SK-N-SH treated with all-trans-retinoic acid at 6 μM for 48 hours (cell line): ENCODE measurements around the gene CDON.

Experiments used
- ATAC-seq: fragments of 200-7000 bp; cut with Tn5 transposase; 3 replicates; pipeline ENCODE4 v1.9.1; 2020; ENCODE audit warnings: mild to moderate bottlenecking, moderate library complexity
- ARNTL ChIP-seq: fragments of 450-650 bp; formaldehyde crosslinking; IDR thresholded peaks from 2 replicates; pipeline ENCODE4 v1.5.0; 2020; ENCODE audit warnings: low read depth, mild to moderate bottlenecking, moderate library complexity, borderline replicate concordance
- BACH2 ChIP-seq: fragments of 250-450 bp; sonication (Bioruptor Pico); IDR thresholded peaks from 2 replicates; pipeline ENCODE4 v1.9.0; 2021; ENCODE audit warnings: mild to moderate bottlenecking, borderline replicate concordance
- CSDC2 ChIP-seq: fragments of 250-450 bp; sonication (Bioruptor Pico); IDR thresholded peaks from 2 replicates; pipeline ENCODE4 v1.5.0; 2020; ENCODE audit warnings: mild to moderate bottlenecking, moderate library complexity
- ESRRG ChIP-seq: fragments of 250-450 bp; sonication (Bioruptor Pico); IDR thresholded peaks from 2 replicates; pipeline ENCODE4 v1.6.1; 2021; ENCODE audit warnings: mild to moderate bottlenecking
- GLIS3 ChIP-seq: fragments of 250-450 bp; sonication (Bioruptor Pico); IDR thresholded peaks from 2 replicates; pipeline ENCODE4 v1.5.0; 2020; ENCODE audit warnings: mild to moderate bottlenecking, moderate library complexity
- ISL1 ChIP-seq: fragments of 250-450 bp; sonication (Bioruptor Pico); IDR thresholded peaks from 2 replicates; pipeline ENCODE4 v2.1.2; 2022; ENCODE audit warnings: mild to moderate bottlenecking, moderate library complexity
- PPARA ChIP-seq: fragments of 250-450 bp; sonication (Bioruptor Pico); IDR thresholded peaks from 2 replicates; pipeline ENCODE4 v1.5.0; 2020; ENCODE audit warnings: mild to moderate bottlenecking, borderline replicate concordance
- SNAI2 ChIP-seq: fragments of 250-450 bp; sonication (Bioruptor Pico); IDR thresholded peaks from 2 replicates; pipeline ENCODE4 v1.5.0; 2020; ENCODE audit warnings: mild to moderate bottlenecking, moderate library complexity
- TCF4 ChIP-seq: fragments of 250-450 bp; sonication (Bioruptor Pico); IDR thresholded peaks from 2 replicates; pipeline ENCODE4 v1.8.0; 2021; ENCODE audit warnings: mild to moderate bottlenecking, moderate library complexity, borderline replicate concordance
- TOX ChIP-seq: fragments of 250-450 bp; sonication (Bioruptor Pico); IDR thresholded peaks from 2 replicates; pipeline ENCODE4 v1.8.0; 2021; ENCODE audit warnings: mild to moderate bottlenecking, moderate library complexity, borderline replicate concordance
- ZC3H10 ChIP-seq: fragments of 250-450 bp; sonication (Bioruptor Pico); IDR thresholded peaks from 2 replicates; pipeline ENCODE4 v1.5.1; 2021; ENCODE audit warnings: mild to moderate bottlenecking, moderate library complexity
- ZFP3 ChIP-seq: fragments of 250-450 bp; sonication (Bioruptor Pico); IDR thresholded peaks from 2 replicates; pipeline ENCODE4 v1.5.0; 2020; ENCODE audit warnings: mild to moderate bottlenecking, moderate library complexity
- ZFP30 ChIP-seq: fragments of 450-650 bp; formaldehyde crosslinking; IDR thresholded peaks from 2 replicates; pipeline ENCODE4 v1.5.0; 2022; ENCODE audit warnings: mild to moderate bottlenecking, moderate library complexity
- ZNF565 ChIP-seq: fragments of 450-650 bp; formaldehyde crosslinking; conservative IDR thresholded peaks from 2 replicates; pipeline ENCODE4 v1.5.0; 2020; ENCODE audit warnings: low read depth, mild to moderate bottlenecking, moderate library complexity
- ZNF70 ChIP-seq: fragments of 450-650 bp; formaldehyde crosslinking; IDR thresholded peaks from 2 replicates; pipeline ENCODE4 v1.5.0; 2020; ENCODE audit warnings: mild to moderate bottlenecking, moderate library complexity
- ZNF8 ChIP-seq: fragments of 450-650 bp; formaldehyde crosslinking; IDR thresholded peaks from 2 replicates; pipeline ENCODE4 v1.5.0; 2020; ENCODE audit warnings: mild to moderate bottlenecking, moderate library complexity
- TF ChIP-seq, protein P1 (sequence below): fragments of 250-450 bp; sonication (Bioruptor Pico); IDR thresholded peaks from 2 replicates; pipeline ENCODE4 v1.5.1; 2021; ENCODE audit warnings: mild to moderate bottlenecking, moderate library complexity
- TF ChIP-seq, protein P2 (sequence below): fragments of 250-450 bp; sonication (Bioruptor Pico); IDR thresholded peaks from 2 replicates; pipeline ENCODE4 v1.5.1; 2020; ENCODE audit warnings: low read depth, mild to moderate bottlenecking, moderate library complexity
- TF ChIP-seq, protein P3 (sequence below): fragments of 250-450 bp; sonication (Bioruptor Pico); IDR thresholded peaks from 2 replicates; pipeline ENCODE4 v1.8.0; 2020; ENCODE audit warnings: mild to moderate bottlenecking, moderate library complexity, borderline replicate concordance
- TF ChIP-seq, protein P4 (sequence below): fragments of 250-450 bp; sonication (Bioruptor Pico); IDR thresholded peaks from 2 replicates; pipeline ENCODE4 v1.8.0; 2021; ENCODE audit warnings: low read depth, mild to moderate bottlenecking, moderate library complexity, borderline replicate concordance
- TF ChIP-seq, protein P5 (sequence below): fragments of 250-450 bp; sonication (Bioruptor Pico); IDR thresholded peaks from 2 replicates; pipeline ENCODE4 v1.5.0; 2020; ENCODE audit warnings: mild to moderate bottlenecking, moderate library complexity

The CDON gene

DNA sequence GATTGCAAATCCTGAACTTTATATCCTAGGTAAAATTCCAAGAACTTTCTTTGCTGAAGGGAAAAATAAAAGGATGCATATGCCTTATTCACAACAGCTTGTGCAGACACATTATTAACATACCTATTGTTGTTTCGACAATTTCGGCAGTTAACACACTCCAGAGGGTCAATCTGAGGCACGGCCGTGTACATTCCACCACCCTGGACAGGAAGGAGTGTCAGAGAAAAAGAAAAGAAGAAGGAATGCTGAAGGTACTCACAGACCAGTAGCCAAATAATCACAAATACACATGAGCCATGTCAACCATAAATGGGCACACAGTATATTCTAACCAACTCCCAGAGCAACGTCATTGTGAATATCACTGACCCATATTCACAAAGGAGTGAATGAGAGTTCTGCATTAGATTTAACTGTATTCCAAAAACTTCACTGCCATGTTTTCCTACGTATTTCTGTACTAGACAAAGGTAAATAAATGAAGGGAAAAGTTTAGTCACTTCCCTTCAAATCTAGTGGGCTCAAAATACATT lies 84.4 kb downstream of the CDON start:
- no peak for ATAC-seq
- TF ChIP-seq GLIS3 (no peak), ISL1 (CRISPR knock-in tag) (no peak), ESRRG (no peak), ZC3H10 (CRISPR knock-in tag) (no peak), ARNTL (CRISPR knock-in tag) (no peak), TOX (no peak)
- TF ChIP-seq, protein P1, sequence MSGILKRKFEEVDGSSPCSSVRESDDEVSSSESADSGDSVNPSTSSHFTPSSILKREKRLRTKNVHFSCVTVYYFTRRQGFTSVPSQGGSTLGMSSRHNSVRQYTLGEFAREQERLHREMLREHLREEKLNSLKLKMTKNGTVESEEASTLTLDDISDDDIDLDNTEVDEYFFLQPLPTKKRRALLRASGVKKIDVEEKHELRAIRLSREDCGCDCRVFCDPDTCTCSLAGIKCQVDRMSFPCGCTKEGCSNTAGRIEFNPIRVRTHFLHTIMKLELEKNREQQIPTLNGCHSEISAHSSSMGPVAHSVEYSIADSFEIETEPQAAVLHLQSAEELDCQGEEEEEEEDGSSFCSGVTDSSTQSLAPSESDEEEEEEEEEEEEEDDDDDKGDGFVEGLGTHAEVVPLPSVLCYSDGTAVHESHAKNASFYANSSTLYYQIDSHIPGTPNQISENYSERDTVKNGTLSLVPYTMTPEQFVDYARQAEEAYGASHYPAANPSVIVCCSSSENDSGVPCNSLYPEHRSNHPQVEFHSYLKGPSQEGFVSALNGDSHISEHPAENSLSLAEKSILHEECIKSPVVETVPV, result no peak
- TF ChIP-seq, all 23 proteins: peak for 0

DNA sequence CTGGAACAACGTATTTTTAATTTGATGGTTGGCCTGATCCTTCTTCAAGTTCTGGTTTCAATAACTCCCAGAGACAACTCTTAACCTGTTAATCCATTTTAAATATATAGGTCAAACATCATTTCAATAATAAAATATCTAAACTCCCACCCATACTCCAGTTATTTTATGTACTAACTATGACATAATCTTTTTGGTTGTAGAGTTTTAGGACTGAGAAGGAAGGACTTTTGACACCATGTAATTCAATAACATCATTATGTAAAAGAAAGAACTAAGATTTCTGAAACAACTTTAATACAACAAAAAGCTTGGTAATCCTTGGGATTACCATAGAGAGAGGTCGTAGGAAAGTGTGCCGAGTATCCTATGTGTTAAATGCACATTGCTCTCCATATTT lies 85.3 kb downstream of the CDON start:
- no peak for ATAC-seq
- TF ChIP-seq GLIS3 (no peak), ISL1 (CRISPR knock-in tag) (no peak), ZNF70 (CRISPR knock-in tag) (no peak), PPARA (CRISPR knock-in tag) (no peak), ZNF8 (CRISPR knock-in tag) (no peak)

DNA sequence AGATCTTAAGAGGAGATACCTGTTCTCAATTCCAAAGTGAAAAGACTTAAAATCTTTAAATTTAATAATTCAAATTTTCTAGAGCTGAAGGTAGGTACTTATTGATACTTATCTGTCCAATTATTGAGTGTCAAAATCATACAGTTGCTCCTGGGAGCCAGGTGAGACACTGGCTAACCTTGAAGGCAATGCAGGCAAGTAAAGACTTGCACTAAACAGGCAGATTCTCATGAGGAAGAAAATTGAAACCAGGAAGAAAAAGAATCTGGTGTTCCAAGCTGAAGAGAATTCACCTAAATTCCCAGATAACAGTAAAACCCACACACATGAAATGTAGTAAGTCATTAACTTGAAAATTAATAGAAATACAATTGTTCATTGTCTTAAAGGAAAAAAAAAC lies 86.5 kb downstream of the CDON start:
- TF ChIP-seq ARNTL (CRISPR knock-in tag), result no peak
- no peak for TF ChIP-seq TCF4
- TF ChIP-seq ISL1 (CRISPR knock-in tag), result no peak
- no peak for TF ChIP-seq SNAI2 (CRISPR knock-in tag)
- no peak for TF ChIP-seq ZC3H10 (CRISPR knock-in tag)
- TF ChIP-seq BACH2 (CRISPR knock-in tag), result no peak
- TF ChIP-seq, protein P2, sequence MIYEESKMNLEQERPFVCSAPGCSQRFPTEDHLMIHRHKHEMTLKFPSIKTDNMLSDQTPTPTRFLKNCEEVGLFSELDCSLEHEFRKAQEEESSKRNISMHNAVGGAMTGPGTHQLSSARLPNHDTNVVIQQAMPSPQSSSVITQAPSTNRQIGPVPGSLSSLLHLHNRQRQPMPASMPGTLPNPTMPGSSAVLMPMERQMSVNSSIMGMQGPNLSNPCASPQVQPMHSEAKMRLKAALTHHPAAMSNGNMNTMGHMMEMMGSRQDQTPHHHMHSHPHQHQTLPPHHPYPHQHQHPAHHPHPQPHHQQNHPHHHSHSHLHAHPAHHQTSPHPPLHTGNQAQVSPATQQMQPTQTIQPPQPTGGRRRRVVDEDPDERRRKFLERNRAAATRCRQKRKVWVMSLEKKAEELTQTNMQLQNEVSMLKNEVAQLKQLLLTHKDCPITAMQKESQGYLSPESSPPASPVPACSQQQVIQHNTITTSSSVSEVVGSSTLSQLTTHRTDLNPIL, result no peak
- no peak for TF ChIP-seq PPARA (CRISPR knock-in tag)
- no peak for TF ChIP-seq ZFP3 (CRISPR knock-in tag)
- TF ChIP-seq, protein P3, sequence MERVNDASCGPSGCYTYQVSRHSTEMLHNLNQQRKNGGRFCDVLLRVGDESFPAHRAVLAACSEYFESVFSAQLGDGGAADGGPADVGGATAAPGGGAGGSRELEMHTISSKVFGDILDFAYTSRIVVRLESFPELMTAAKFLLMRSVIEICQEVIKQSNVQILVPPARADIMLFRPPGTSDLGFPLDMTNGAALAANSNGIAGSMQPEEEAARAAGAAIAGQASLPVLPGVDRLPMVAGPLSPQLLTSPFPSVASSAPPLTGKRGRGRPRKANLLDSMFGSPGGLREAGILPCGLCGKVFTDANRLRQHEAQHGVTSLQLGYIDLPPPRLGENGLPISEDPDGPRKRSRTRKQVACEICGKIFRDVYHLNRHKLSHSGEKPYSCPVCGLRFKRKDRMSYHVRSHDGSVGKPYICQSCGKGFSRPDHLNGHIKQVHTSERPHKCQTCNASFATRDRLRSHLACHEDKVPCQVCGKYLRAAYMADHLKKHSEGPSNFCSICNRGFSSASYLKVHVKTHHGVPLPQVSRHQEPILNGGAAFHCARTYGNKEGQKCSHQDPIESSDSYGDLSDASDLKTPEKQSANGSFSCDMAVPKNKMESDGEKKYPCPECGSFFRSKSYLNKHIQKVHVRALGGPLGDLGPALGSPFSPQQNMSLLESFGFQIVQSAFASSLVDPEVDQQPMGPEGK (CRISPR knock-in tag), result no peak
- TF ChIP-seq ZNF70 (CRISPR knock-in tag), result no peak
- no peak for TF ChIP-seq ZFP30 (CRISPR knock-in tag)
- no peak for TF ChIP-seq ZNF8 (CRISPR knock-in tag)
- TF ChIP-seq, protein P4, sequence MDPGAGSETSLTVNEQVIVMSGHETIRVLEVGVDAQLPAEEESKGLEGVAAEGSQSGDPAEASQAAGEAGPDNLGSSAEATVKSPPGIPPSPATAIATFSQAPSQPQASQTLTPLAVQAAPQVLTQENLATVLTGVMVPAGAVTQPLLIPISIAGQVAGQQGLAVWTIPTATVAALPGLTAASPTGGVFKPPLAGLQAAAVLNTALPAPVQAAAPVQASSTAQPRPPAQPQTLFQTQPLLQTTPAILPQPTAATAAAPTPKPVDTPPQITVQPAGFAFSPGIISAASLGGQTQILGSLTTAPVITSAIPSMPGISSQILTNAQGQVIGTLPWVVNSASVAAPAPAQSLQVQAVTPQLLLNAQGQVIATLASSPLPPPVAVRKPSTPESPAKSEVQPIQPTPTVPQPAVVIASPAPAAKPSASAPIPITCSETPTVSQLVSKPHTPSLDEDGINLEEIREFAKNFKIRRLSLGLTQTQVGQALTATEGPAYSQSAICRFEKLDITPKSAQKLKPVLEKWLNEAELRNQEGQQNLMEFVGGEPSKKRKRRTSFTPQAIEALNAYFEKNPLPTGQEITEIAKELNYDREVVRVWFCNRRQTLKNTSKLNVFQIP (CRISPR knock-in tag), result no peak
- no peak for ATAC-seq

DNA sequence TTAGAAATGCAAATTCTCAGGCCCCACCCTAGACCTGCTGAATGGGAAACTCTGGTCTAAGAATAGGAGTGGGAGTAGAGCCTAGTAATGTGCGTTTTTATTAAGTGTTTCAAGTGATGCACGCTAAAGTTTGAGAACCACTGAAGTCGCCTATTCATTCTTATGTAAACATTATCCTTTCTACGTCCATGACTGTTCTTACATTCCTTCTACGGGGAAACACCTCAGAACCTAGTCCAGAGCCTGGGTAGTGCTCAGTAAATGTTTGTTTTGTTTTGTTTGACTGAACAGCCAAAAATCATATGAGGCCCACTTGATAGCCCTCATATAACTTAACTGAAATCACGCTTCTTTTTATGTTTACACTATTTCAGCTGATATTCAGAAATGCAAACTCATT lies 87.0 kb downstream of the CDON start:
- no peak for ATAC-seq
- TF ChIP-seq SNAI2 (CRISPR knock-in tag), result no peak
- TF ChIP-seq, all 23 proteins: peak for 0

DNA sequence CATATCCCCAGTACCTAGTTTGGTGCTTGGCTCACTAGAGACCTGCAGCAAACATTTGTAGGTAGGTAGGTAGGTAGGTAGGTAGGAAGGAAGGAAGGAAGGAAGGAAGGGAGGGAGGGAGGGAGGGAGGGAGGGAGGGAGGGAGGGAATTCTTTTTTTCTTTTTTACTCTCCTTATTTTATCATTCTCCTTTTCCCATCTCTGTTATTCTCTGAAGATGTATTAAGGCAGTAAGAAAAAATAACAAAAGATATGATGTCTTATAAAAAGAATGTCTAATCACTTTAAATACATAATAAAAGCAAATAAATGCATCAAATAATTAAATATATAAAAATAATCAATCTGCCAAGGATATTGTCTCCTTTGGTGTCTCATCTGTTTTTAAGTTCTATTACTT lies 88.4 kb downstream of the CDON start:
- no peak for ATAC-seq
- TF ChIP-seq, protein P2, result no peak
- TF ChIP-seq ZNF70 (CRISPR knock-in tag), result no peak
- TF ChIP-seq ZNF565, result no peak
- TF ChIP-seq, protein P5, sequence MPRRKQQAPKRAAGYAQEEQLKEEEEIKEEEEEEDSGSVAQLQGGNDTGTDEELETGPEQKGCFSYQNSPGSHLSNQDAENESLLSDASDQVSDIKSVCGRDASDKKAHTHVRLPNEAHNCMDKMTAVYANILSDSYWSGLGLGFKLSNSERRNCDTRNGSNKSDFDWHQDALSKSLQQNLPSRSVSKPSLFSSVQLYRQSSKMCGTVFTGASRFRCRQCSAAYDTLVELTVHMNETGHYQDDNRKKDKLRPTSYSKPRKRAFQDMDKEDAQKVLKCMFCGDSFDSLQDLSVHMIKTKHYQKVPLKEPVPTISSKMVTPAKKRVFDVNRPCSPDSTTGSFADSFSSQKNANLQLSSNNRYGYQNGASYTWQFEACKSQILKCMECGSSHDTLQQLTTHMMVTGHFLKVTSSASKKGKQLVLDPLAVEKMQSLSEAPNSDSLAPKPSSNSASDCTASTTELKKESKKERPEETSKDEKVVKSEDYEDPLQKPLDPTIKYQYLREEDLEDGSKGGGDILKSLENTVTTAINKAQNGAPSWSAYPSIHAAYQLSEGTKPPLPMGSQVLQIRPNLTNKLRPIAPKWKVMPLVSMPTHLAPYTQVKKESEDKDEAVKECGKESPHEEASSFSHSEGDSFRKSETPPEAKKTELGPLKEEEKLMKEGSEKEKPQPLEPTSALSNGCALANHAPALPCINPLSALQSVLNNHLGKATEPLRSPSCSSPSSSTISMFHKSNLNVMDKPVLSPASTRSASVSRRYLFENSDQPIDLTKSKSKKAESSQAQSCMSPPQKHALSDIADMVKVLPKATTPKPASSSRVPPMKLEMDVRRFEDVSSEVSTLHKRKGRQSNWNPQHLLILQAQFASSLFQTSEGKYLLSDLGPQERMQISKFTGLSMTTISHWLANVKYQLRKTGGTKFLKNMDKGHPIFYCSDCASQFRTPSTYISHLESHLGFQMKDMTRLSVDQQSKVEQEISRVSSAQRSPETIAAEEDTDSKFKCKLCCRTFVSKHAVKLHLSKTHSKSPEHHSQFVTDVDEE (CRISPR knock-in tag), result no peak
- no peak for TF ChIP-seq TOX
- TF ChIP-seq ZFP30 (CRISPR knock-in tag), result no peak
- no peak for TF ChIP-seq ZNF8 (CRISPR knock-in tag)
- TF ChIP-seq ESRRG, result no peak
- TF ChIP-seq, protein P4 (CRISPR knock-in tag), result no peak
- TF ChIP-seq ARNTL (CRISPR knock-in tag), result no peak
- TF ChIP-seq ZFP3 (CRISPR knock-in tag), result no peak
- no peak for TF ChIP-seq GLIS3
- TF ChIP-seq ISL1 (CRISPR knock-in tag), result no peak
- TF ChIP-seq CSDC2, result no peak
- no peak for TF ChIP-seq ZC3H10 (CRISPR knock-in tag)
- no peak for TF ChIP-seq BACH2 (CRISPR knock-in tag)
